ENCODE data around the gene CACNA1B.
"Not testable (repeated sequence)": the region's sequence is repeated elsewhere in the genome, so short reads cannot be mapped to it uniquely, and the experiment has no call there.

CACNA1B gene

GRCh38 chr9:138073408-138073807, 195.8 kb downstream of the CACNA1B start:
- no peak for DNase-seq (ENCODE audit: low spot score)

GRCh38 chr9:138073808-138074207, 196.2 kb downstream of the CACNA1B start:
- DNase-seq (ENCODE audit: low spot score), result no peak

GRCh38 chr9:138074516-138074915, 196.9 kb downstream of the CACNA1B start:
- DNase-seq (ENCODE audit: low spot score), result no peak

GRCh38 chr9:138075496-138075895, 197.9 kb downstream of the CACNA1B start:
- no peak for DNase-seq (ENCODE audit: low spot score)

GRCh38 chr9:138075961-138076649, 198.5 kb downstream of the CACNA1B start:
- no peak for DNase-seq (ENCODE audit: low spot score)

- DNase-seq (ENCODE audit: low spot score), result no peak
These were observed 199.0 kb downstream of the CACNA1B start for GRCh38 chr9:138076650-138077009.

- DNase-seq (ENCODE audit: low spot score), result no peak
These were observed 199.5 kb downstream of the CACNA1B start for GRCh38 chr9:138077126-138077525.

- DNase-seq (ENCODE audit: low spot score), result no peak
These were observed 200.4 kb downstream of the CACNA1B start for GRCh38 chr9:138077898-138078540.

- DNase-seq (ENCODE audit: low spot score), result no peak
These were observed 201.3 kb downstream of the CACNA1B start for GRCh38 chr9:138078846-138079245.

- DNase-seq (ENCODE audit: low spot score), result no peak
These were observed 203.4 kb downstream of the CACNA1B start for GRCh38 chr9:138080979-138081378.

- DNase-seq (ENCODE audit: low spot score), result no peak
These were observed 205.5 kb downstream of the CACNA1B start for GRCh38 chr9:138082918-138083636.

GRCh38 chr9:138083873-138084272, 206.3 kb downstream of the CACNA1B start:
- DNase-seq (ENCODE audit: low spot score), result no peak

- no peak for DNase-seq (ENCODE audit: low spot score)
These were observed 208.0 kb downstream of the CACNA1B start for GRCh38 chr9:138085568-138085967.

GRCh38 chr9:138092057-138092456, 214.5 kb downstream of the CACNA1B start:
- not testable (repeated sequence) for DNase-seq (ENCODE audit: low spot score)

- DNase-seq (ENCODE audit: low spot score), result no peak
These were observed 216.4 kb downstream of the CACNA1B start for GRCh38 chr9:138094028-138094427.

- no peak for DNase-seq (ENCODE audit: low spot score)
These were observed 218.4 kb downstream of the CACNA1B start for GRCh38 chr9:138095813-138096518.

- DNase-seq (ENCODE audit: low spot score), result no peak
These were observed 218.9 kb downstream of the CACNA1B start for GRCh38 chr9:138096519-138096845.

- no peak for DNase-seq (ENCODE audit: low spot score)
These were observed 220.0 kb downstream of the CACNA1B start for GRCh38 chr9:138097501-138097991.

GRCh38 chr9:138098116-138098907, 220.7 kb downstream of the CACNA1B start:
- no peak for DNase-seq (ENCODE audit: low spot score)

- no peak for DNase-seq (ENCODE audit: low spot score)
These were observed 221.6 kb downstream of the CACNA1B start for GRCh38 chr9:138098908-138099791.
